Right renal pelvis (tissue), 4 donors: ENCODE results near the gene COA8. TPM values are rescaled to one million over a fixed set of nuclear protein-coding genes. Genes with fewer than 3 reads are reported as not detected.

Source experiments
- DNase-seq, 4 donors: peaks; one replicate each; pipeline ENCODE4 v3.0.0-alpha.2; 2013; ENCODE audit warnings: low read depth in 4 of 4, low spot score in 3 of 4, missing footprints in 1 of 4
- polyA plus RNA-seq, 4 donors: library from polyadenylated mRNA; unstranded; fragments of 120-200 nt; gene quantifications; one replicate each; pipeline ENCODE4 v1.2.1, GENCODE V29; 2013; ENCODE audit not compliant: insufficient read length in 4 of 4

The COA8 gene
- polyA plus RNA-seq, 4 donors, result 39.8 to 47.1 (median 43.5) TPM

DNA sequence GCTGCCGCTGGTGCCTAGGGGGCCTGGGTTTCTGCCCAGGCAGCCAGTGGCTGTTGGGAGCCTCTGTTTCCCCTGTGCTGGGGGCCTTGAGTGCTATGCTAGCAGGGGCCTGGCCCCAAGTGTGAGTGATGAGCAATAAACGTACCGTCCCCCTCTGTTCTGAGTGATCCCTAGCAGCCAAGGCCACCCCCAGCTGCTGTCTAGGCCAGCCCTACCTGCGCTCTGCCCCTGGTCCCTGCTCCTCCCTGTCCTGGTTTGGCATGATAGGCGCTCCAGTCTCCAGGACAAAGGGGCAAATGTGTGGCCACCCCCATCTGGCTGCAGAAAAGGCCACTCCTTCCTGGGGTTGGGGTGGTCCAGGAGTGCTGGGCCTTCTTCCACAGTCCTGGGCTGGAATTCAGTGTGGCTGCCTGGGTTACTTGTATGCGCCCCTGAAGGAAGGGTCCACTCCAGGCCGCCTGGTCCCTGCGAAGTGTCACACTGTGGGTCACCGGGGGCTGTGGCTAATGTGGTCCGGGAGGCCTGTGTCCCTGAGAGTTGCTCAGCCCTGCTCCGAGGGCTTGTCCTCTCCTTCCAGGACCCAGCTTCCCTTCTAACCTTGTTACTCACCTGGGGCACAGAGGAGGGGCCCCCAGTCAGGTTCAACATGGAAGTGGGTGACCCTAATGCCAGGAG lies 26.7 kb upstream of the COA8 start:
- DNase-seq, result no peak

DNA sequence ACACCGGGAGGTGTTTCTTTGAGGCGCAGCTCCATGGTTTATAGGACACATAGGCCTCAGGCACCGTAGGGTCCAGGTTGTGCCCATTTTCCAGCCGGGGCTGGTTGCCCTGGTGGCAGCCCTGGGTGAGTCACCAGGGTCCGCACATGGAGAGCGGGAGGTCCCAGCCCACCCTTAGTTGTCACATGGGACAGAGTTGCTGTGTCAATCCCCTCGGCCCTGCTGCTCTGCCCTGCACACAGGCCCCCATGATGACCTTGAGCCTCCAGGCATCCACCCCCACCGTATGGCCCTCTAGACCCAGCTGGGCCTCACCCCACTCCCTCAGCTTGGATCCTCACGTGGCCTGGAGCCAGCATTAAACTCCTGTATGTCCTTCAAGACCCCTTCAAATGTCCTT lies 26.1 kb upstream of the COA8 start:
- DNase-seq, result no peak

DNA sequence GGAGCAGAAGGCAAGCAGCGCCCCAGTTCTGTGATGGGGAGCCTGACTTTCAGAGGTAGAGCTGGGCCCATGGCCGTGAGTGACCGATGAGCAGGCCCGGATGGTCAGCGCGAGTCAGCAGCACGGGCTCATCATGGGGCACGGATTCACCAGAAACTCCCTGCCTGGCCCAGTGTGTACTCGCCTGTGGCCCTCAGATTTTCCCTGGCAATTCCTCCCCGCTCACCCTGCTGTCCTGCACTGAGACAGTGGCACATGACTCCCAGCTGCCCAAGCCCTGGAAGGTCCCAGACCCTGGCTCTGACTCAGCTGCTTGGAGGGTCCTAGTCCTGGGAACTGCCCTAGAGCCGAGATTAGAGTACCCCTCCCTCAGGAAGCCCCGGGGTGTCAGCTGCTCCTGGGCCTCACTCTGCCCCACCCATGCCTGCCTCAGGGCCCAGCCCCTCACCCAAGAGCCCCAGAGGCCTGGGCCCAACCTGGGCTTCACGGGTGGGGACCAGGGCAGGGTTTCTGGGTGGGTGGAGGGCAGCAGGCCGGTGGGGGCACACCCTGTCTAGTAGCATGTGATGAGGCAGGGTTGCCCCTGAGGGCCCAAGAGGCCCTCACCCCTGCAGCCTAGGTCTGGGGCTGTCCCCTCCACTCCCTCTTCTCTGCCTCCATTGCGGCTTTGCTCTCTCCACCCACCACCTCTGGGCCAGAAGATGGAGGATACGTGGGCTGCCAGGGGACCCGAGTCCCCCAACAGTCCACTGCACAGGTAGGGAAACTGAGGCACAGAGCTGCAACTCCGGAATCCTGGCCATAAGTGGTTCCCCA lies 25.4 kb upstream of the COA8 start:
- DNase-seq, result no peak

DNA sequence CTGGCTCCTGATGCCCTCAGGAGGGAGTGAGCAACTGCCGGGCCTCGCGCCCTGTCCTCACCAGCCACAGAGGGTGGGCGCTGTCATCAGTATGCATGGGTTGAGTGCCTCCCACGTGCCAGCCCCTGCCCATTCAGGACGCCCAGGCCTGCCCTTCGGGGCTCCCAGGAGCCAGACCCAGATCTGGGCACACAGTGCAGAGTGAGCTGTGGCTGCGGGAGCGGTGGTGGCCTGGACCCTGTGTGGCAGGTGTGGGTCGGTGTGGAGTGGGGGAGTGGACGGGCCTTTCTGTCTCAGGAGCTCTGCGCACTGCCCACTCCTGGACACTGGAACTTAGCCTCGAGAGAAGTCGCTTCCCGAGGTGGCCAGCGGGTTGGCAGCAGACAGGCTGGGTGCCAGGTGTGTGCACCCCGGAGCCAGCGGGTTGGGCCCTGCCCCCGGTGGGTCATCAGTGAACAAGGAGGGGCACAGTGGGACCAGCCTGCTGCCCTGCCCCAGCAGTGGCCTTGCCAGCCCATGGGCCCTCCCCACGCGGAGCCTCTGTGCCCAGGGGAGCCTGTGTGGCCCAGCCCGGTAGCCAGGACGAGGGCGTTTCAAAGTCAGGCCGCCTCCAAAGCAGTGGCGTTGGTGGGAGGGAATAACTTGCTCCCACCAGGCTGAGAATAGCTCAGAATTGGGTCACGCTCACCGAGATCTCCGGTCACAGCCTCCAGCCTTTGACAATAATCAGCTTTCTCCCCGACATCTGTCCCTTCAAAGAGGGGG lies 24.3 kb upstream of the COA8 start:
- DNase-seq, result no peak

DNA sequence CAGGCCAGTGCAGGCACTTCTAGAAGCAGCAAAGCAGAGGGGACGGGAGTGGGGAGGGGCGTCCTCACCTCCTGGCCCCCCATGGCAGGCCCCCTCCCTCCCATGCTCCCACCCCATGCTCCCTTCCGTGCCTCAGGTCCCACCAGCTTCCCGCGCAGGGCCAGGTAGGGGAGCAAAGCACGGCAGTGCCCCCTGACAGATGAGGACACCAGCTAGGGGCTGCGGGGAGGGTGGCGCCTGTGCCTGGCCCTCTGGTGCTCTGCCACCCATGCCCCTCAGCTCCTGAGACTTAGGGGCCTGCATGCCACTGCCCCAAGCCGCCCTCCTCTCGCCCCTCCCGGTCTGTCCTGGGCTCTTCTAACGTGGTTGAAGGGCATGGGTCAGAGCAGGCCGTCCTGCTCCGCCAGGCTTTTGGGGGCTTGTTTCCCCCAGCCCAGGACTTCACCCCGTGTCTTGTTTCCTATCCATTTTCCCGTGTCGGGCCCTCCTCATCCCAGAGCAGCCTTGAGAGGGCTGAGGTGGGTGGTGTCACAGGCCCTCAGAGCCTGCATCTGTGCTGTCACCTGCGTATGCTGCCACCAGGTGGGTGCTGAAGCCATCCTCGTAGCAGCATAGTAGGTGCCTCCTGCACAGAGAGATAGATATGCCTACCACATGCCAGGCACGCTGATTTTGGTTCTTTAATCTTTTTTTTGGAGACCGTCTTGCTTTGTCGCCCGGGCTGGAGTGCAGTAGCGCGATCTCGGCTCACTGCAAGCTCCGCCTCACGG lies 23.5 kb upstream of the COA8 start:
- no peak for DNase-seq

DNA sequence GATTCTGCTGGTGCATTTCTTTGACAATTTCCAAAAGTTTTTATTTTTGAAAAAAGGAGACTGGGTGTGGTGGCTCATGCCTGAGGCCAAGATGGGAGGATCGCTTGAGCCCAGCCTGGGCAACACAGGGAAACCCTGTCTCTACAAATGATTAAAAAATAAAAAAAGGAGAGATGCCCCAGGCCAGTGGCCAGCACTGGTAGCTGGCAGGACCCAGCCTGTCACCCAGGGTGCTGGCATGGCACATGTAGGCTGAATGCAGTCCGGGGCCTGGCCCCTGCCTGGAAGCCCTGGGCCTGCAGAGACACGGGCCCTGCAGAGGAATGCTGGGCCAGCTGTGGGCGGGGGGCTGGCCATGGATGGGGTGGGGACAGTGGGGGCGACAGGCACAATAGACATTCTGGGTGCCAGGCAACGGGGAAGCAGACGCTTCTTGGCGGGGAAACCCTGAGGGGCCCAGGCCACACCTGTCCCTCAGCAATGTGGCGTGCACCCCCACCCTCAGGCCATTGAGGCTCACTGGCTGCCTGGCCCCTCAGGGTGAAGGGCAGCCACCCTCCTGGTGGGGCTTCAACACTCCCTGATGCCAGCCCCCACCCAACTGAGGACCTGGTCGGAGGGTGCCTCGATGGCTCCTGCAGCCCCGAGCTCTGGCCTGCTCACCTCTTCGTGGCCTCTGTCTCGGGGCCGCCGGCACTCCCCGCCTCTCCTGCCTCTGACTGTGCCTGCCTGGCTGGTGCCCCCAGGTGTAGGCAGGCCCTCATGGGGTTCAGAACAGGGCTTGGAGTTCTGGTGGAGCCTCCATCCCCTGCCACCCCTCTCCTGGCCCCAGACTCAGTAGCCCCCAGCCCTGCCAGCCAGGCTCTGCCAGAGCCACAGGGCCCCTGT lies 21.7 kb upstream of the COA8 start:
- DNase-seq, result no peak

DNA sequence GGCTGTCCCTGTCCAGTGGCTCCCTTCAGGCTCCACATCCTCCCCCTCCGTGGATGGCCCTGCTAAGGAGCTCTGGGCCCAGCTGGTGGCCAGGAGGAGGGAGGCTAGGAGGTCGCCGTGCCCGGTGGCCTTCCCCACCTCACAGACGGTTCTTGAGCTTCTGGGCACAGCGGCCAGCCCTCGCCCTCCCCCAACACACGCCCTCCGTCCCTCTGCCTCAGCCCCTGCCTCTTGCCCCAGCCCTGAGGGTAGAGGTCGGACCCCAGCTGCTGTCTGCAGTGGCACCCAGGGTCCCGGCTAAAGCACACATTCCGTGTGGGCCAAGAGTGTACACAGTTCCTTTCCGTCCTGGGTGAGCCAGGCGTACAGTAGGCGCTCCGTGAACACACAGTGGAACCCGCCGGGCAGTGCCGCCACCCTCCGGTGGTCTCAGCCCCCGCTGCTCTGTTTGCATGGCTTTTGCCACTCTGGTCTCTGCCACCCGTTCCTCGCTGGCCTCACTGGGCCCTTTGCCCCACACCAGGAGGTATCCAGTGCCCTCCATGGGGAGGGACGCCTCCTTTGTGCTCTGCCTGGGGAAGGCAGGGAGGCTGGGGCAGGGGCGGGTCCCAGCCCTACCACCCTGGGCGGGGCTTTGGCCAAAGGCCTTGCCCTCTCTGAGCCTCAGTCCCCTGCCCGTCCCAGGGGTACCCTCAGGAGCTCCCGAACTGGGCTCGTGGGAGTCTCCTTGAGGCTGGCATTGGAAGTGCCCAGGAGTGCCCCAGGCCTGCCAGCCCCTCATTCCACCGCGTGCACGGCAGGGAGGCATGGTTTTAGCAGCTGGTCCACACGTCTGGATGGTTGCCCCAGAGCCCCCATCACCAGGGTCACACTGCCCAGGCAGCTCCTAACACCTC lies 20.8 kb upstream of the COA8 start:
- DNase-seq, result no peak

DNA sequence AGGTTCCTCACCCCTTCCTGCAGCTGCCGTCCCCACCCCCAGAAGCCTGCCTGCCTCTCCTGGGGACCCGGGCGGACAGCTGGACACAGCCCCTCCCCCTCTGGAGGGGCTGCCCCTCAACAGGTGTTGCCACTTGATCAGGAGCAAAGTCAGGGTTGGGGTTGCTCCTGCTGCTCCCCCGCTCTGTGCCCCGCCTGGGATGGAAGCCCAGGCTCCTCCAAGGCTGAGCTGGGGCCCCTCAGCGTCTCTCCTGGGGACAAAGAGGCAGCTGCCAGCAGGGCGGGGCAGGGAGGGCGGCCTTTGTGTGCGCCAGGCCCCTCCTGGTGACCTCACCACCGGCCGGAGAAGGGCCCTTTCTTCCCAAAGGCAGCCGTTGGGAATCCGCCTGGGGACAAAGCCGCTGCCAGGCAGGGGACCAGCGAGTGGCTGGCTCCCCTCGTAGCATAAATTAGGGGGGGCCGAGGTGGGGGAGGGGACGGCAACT lies 20.1 kb upstream of the COA8 start:
- DNase-seq, result no peak

DNA sequence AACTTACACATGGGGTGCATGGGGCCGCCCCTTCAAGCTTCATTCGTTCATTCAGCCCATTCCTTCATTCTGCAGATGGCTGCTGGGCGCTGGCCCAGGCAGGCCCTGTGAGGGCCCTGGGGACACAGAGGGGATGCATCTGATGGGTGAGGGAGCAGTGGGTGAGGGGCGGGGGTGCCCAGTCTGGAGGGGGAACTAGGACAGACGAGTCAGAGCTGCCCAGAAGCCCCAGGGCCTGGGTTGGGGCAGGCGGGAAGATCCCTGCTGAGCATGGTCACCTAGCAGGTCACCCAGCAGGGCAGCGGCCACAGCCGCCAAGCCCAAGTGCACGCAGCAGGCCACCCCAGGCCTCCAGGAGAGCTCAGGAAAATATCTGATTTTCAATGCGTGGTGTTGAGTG lies 19.6 kb upstream of the COA8 start:
- no peak for DNase-seq

DNA sequence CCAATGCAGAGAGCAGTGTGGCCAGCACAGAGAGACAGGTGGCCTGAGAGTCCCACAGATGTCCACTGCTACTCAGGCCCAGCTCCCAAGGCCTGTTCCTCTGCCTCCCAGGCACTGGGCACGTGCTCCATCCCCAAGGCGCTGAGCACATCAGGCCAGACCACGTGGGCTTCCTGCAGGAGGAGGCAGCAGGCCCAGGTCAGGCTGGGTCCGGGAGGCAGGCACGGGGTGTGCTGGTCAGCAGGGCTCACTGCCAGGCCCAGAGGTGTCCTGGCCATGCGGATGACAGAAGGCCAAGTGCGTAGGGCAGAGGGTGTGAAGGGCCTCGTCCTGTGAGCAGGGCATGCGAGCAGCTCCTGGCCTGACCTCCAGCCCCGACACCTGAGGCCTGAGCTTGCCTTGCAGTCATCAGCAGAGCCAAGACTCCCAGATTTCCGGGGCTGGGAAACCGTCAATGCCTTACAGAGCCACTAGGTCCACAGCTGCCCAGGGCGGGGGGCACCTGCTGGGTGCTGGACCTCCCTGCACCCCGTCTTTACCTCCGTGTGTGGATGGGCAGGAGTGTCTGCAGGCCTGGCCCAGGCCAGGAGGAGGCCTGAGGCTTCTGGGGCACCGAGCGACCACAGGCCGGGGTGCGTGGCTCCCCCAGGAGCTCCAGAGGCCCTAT lies 18.9 kb upstream of the COA8 start:
- DNase-seq, result no peak

DNA sequence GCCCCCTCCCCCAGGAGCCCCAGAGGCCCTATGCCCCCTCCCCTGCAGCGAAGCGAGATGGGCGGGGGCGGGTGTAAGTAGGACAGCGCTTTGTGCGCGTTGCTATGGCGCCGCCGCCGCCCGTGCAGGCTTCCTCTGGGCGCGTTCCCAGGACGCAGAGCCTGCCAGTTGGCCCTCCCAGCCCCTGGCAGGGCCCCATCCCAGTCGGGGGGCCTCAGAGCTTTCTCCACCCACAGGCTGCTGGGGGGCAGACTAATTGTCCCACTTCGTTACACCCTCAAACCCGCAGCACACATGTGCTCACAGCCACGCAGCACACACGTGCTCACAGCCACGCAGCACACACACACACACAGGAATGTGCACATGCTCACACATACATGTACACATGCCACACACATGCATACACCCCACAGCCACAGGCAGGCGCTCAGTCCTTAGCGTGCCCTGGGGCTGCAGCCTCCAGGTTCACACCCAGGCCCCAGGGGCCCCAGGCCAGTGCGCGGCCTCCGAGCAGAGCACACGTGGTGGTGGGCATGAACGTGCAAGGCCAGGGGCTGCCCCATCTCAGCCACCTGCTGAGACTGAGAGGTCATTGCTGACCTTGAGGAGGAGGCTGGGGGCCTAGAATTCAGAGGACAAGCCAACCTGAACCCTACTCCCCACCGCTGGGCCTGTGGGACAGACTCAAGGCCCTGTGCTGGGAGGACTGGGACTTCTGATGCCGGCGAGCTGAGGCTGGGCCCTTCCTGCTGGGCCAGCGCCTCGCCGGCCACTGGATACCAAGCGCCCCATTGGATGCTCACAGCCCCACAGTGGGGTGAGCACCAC lies 18.2 kb upstream of the COA8 start:
- no peak for DNase-seq

DNA sequence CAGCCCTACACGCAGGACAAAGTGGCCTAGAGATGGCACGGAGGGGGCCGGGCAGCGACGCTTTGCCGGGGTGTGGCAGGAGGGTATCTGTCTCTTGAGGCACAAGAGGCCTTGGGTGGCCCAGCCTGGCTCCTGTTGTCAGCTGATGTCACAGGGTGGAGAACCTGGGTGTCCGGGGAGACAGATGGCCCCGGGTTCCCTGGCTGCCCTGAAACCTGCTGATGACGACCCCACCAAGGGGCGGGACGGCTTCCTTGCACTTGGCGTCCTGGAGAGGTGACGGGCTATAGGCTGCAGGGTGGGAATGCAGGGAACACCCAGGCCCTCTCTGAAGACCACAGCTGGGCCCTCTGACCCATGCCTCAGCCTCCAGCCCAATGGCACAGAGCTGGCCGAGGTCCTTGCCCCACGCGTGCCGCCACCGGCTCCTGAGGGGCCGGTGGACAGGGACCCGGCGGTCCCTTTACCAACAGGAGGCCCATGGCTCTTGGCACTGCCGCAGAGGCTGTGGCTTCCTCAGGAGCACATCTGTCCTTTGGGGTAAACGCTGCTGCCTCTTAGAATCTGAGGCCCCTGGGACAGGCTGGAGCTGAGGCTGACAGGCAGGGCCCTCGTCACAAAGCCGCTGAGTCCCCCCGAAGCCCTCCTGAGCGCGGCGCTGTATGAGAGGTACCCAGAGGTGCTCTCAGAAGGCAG lies 17.4 kb upstream of the COA8 start:
- no peak for DNase-seq

DNA sequence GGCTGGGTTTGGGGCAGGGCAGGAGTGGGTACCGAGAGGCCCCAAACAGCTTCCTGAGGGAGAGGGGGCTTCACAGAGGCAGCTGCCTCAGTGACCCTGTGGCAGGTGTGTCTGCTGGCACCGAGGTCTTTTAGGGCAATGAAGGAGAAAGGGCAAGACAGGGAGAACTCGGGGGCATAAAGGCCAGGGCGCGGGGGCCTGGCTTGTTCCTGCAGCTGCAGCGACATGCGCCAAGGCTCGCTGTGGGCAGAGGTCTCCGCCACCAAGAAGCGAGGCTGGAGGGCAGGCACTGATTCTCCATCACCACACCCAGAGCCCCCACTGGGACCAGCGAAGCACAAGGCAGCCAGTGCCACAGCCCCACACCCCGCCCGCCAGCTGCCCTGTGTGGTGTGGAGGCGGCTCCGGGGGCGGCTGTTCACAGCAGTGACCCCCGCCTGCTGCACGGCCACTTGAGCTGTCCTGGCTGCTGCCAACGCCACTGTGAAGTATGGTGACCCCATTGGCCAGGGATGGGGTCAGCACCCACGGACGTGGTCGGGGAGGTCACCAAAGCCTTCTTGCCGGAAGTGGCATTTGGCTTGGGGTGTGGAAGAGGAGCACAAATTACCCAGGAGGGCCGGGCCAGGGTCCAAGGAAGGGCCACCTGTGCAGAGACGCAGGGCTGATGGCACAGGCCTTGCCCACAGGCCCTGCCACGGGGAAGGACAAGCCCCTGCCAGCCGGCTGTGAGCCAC lies 16.7 kb upstream of the COA8 start:
- no peak for DNase-seq

DNA sequence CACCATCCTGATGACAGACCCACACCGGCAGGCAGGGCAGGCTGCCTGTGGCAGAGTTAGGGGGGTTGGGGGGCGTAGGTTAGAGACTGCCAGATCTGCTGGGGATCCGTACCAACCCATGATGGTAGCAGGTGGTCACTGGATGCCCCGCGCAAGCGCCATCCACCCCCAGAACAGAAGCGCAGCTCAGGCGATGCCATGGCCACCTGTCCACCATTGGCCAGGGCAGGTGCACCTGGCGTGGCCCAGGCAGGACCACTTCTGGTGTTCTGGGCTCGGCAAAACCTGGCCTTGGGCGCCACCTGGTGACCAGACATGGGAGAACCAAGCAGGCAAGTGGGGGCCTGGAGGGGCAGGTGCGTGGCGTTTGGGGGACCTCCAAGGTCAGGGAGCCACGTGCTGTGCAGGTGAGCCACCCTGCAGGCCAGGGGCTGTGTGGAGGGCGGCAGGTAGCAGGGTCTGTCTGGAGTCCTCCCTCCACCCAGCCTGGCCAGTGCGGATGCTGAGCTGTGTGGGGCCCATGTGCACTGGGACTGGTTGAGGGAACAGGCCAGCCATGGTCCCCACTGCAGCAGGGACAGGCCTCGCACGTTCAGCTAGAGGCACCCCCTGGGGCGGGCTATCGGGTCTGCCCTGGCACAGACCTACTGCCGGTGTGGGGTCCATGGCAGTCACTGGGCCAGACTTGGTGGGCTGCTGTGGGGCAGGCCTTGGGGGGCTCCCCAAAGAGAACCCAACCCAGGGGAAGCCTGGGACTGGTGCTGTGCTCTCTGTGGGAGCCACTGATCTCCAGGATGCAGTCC lies 15.9 kb upstream of the COA8 start:
- no peak for DNase-seq

DNA sequence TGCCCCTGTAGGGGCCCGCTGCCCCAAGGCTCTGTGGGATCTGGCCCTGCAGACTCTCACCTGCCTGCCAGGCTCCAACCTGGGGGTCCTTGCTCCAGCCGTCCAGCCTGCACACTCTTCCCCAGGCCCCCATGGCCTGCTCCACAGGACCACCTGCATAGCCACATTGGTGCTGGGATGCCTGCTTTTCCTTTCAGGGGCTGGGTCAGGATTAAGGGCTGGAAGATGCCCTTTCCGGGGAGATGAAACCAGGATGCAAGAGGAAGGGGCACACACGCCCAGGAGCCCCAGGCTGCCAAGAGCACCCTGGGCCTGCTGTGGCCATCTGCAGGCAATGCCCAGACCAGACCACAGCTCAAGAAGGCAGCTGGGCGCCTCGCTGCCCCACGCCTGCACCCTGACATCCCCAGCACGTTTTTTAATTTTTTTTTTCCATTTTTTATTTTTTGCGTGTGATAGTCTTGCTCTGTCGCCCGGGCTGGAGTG lies 15.3 kb upstream of the COA8 start:
- DNase-seq, result no peak
